HepG2 (cell line): ENCODE data around the gene OS9. TPM values are rescaled to one million over a fixed set of nuclear protein-coding genes. Genes with fewer than 3 reads are reported as not detected.
A peak's percentile ranks its signal among the peaks of the same experiment; 100 is the strongest.

Experiments used
- CAMTA2 ChIP-seq: sonication (generic); formaldehyde crosslinking; IDR thresholded peaks from 2 replicates; pipeline ENCODE4 v1.4.0; 2020; ENCODE audit warnings: mild to moderate bottlenecking, missing genetic modification reagents, borderline replicate concordance
- DR1 ChIP-seq: sonication (generic); formaldehyde crosslinking; IDR thresholded peaks from 2 replicates; pipeline ENCODE4 v1.8.0; 2021; ENCODE audit warnings: mild to moderate bottlenecking, missing genetic modification reagents, inconsistent platforms
- ETV5 ChIP-seq: IDR thresholded peaks from 2 replicates; pipeline ENCODE4 v1.6.1; 2018; ENCODE audit warnings: missing biosample characterization, missing genetic modification reagents, inconsistent platforms, borderline replicate concordance
- GFI1 ChIP-seq: sonication (generic); formaldehyde crosslinking; IDR thresholded peaks from 2 replicates; pipeline ENCODE4 v1.5.0; 2020; ENCODE audit warnings: missing genetic modification reagents, mild to moderate bottlenecking, borderline replicate concordance
- GLI4 ChIP-seq: sonication (generic); formaldehyde crosslinking; IDR thresholded peaks from 2 replicates; pipeline ENCODE4 v1.5.1; 2020; ENCODE audit warnings: missing genetic modification reagents, mild to moderate bottlenecking, moderate library complexity, borderline replicate concordance
- HCFC1 ChIP-seq: fragments of 150-350 bp; IDR thresholded peaks from 2 replicates; pipeline ENCODE4 v1.6.1; 2014; ENCODE audit warnings: low read depth, low read length
- ISL2 ChIP-seq: sonication (generic); formaldehyde crosslinking; IDR thresholded peaks from 2 replicates; pipeline ENCODE4 v1.5.0; 2020; ENCODE audit warnings: missing genetic modification reagents
- KDM3A ChIP-seq: IDR thresholded peaks from 2 replicates; pipeline ENCODE4 v1.6.1; 2018; ENCODE audit warnings: low read depth, missing compliant biosample characterization
- MIER3 ChIP-seq: IDR thresholded peaks from 2 replicates; pipeline ENCODE4 v1.6.1; 2016; ENCODE audit warnings: missing compliant biosample characterization, borderline replicate concordance
- NRL ChIP-seq: sonication (generic); formaldehyde crosslinking; IDR thresholded peaks from 2 replicates; pipeline ENCODE4 v1.5.0; 2020; ENCODE audit warnings: missing genetic modification reagents, mild to moderate bottlenecking, moderate library complexity, borderline replicate concordance
- POLR2AphosphoS5 ChIP-seq: IDR thresholded peaks from 2 replicates; pipeline ENCODE4 v1.6.1; 2012; ENCODE audit warnings: low read depth, low read length
- RFXAP ChIP-seq: sonication (generic); formaldehyde crosslinking; IDR thresholded peaks from 2 replicates; pipeline ENCODE4 v1.4.0; 2020; ENCODE audit warnings: missing genetic modification reagents, borderline replicate concordance
- TFAP4 ChIP-seq: sonication (generic); IDR thresholded peaks from 2 replicates; pipeline ENCODE4 v1.6.1; 2016; ENCODE audit warnings: low read depth, borderline replicate concordance
- U2AF2 ChIP-seq: fragments of 200-400 bp; formaldehyde crosslinking; IDR thresholded peaks from 2 replicates; pipeline ENCODE4 v1.6.1; 2017; ENCODE audit warnings: low read depth, mild to moderate bottlenecking, low read length
- XBP1 ChIP-seq: sonication (generic); formaldehyde crosslinking; IDR thresholded peaks from 2 replicates; pipeline ENCODE4 v1.5.0; 2020; ENCODE audit warnings: missing genetic modification reagents
- ZBTB2 ChIP-seq: sonication (generic); formaldehyde crosslinking; IDR thresholded peaks from 2 replicates; pipeline ENCODE4 v1.8.0; 2022; ENCODE audit warnings: low read depth, missing genetic modification reagents
- ZBTB21 ChIP-seq: sonication (generic); formaldehyde crosslinking; IDR thresholded peaks from 2 replicates; pipeline ENCODE4 v1.4.0; 2020; ENCODE audit warnings: missing genetic modification reagents
- ZFP41 ChIP-seq: sonication (generic); formaldehyde crosslinking; IDR thresholded peaks from 2 replicates; pipeline ENCODE4 v1.4.0; 2020; ENCODE audit warnings: mild to moderate bottlenecking, missing genetic modification reagents, borderline replicate concordance
- ZNF607 ChIP-seq: sonication (generic); formaldehyde crosslinking; IDR thresholded peaks from 2 replicates; pipeline ENCODE4 v1.5.1; 2020; ENCODE audit warnings: missing genetic modification reagents, mild to moderate bottlenecking, borderline replicate concordance
- ZSCAN29 ChIP-seq: sonication (generic); formaldehyde crosslinking; conservative IDR thresholded peaks from 2 replicates; pipeline ENCODE4 v1.4.0; 2020; ENCODE audit warnings: mild to moderate bottlenecking, missing genetic modification reagents
- ZSCAN31 ChIP-seq: sonication (generic); formaldehyde crosslinking; IDR thresholded peaks from 2 replicates; pipeline ENCODE4 v1.5.0; 2020; ENCODE audit warnings: low read depth, mild to moderate bottlenecking, missing genetic modification reagents
- polyA plus RNA-seq, 8 experiments: library from polyadenylated mRNA; depleted of rRNA in 3 of 8; stranded (reverse) in 7 of 8; unstranded in 1 of 8; fragments of >200 nt; fragmentation: Illumina TruSeq in 4 of 8; extraction: Trizol in 4 of 8; gene quantifications; 2 replicates each; pipeline versions ENCODE4 v1.2.1 to v1.2.3, GENCODE V29; 2011 to 2016; ENCODE audit warnings: low read depth in 4 of 8, missing spikeins in 1 of 8, mixed read lengths in 1 of 8; ENCODE audit not compliant: insufficient read depth in 1 of 8
- total RNA-seq, 5 experiments: library from RNA; depleted of rRNA; stranded (reverse); fragments of >200 nt; fragmentation: Illumina TruSeq; extraction: Trizol; gene quantifications; 2 replicates each; pipeline ENCODE4 v1.2.3, GENCODE V29; 2016; ENCODE audit warnings: low read depth in 1 of 5
- TF ChIP-seq, protein P1 (sequence below): sonication (generic); formaldehyde crosslinking; IDR thresholded peaks from 2 replicates; pipeline ENCODE4 v1.4.0; 2020; ENCODE audit warnings: missing genetic modification reagents
- TF ChIP-seq, protein P2 (sequence below): sonication (generic); formaldehyde crosslinking; IDR thresholded peaks from 2 replicates; pipeline ENCODE4 v1.5.0; 2020; ENCODE audit warnings: missing genetic modification reagents
- TF ChIP-seq, protein P3 (sequence below): sonication (generic); formaldehyde crosslinking; IDR thresholded peaks from 2 replicates; pipeline ENCODE4 v1.4.0; 2020; ENCODE audit warnings: missing genetic modification reagents

Gene OS9
- total and polyA plus RNA-seq, 2 of the 13 experiments (the other 11 are each of a cell fraction or from before 2014, with no cell fraction given), result 156 to 206 TPM

DNA sequence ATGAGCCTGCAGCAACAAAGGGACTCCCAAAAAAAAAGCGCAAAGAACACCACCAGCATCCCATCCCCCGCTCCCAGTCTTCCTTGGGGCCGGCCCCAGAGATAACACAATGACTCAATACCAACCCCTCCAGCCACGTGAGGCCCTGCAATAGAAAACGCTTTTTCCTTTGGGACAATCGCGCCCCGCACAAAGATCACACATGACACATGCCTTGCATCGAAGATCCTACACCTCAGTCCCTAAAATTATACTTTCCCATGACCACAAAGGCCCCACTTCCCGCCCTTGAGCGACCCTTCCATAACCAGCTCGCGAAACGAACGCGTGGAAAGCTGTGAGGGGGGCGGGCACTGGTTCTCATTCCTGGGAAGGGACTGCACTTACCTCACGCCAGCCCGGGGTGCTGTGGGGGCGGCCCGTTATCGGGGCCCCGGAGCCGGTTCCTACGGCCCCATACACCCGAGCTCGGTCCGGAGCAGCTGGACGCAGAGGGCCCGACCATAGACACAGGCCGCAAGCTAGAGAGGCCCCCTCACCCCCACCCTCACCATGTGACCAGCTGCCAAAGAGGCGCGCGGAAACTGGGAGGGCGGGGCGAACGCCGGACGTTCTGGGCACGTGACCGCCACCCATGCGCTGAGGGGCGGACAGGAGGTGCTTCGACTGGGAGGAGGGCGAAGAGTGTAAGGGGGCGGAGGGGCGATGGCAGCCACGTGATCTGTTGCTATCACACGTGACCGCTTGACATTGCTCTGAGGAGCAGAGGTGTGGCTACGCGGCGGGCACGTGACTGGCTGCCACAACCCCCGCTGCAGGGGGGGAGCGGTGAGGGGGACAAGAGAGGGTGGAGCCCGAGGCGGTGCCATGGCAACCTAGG, 58.1 kb downstream of the OS9 start, which contains the start of gene CDK4 (continued):
- TF ChIP-seq ZBTB2 (CRISPR knock-in tag) (peak; percentile 75), TFAP4 (peak; percentile 89), CAMTA2 (no peak), DR1 (peak; percentile 85), ZSCAN31 (peak; percentile 95), NRL (peak; percentile 21; the same call in 1 of the 2 replicates), RFXAP (CRISPR knock-in tag) (peak; percentile 99), XBP1 (CRISPR knock-in tag) (0 out of 2 replicates have a peak, but pooled peaks have one; percentile 17), ETV5 (CRISPR knock-in tag) (peak; percentile 70; the same call in 1 of the 2 replicates), GFI1 (CRISPR knock-in tag) (0 out of 2 replicates have a peak, but pooled peaks have one; percentile 41), HCFC1 (0 out of 2 replicates have a peak, but pooled peaks have one; percentile 21), ZNF607 (CRISPR knock-in tag) (peak; percentile 96), ZBTB21 (CRISPR knock-in tag) (peak; percentile 42), ISL2 (CRISPR knock-in tag) (peak; percentile 63; the same call in 1 of the 2 replicates), KDM3A (CRISPR knock-in tag) (peak; percentile 93), POLR2AphosphoS5 (peak; percentile 69), GLI4 (CRISPR knock-in tag) (no peak), ZSCAN29 (CRISPR knock-in tag) (no peak), ZFP41 (CRISPR knock-in tag) (peak; percentile 88; the same call in 1 of the 2 replicates), MIER3 (CRISPR knock-in tag) (peak; percentile 95; the same call in 1 of the 2 replicates), U2AF2 (peak; percentile 98)
- TF ChIP-seq, protein P1, sequence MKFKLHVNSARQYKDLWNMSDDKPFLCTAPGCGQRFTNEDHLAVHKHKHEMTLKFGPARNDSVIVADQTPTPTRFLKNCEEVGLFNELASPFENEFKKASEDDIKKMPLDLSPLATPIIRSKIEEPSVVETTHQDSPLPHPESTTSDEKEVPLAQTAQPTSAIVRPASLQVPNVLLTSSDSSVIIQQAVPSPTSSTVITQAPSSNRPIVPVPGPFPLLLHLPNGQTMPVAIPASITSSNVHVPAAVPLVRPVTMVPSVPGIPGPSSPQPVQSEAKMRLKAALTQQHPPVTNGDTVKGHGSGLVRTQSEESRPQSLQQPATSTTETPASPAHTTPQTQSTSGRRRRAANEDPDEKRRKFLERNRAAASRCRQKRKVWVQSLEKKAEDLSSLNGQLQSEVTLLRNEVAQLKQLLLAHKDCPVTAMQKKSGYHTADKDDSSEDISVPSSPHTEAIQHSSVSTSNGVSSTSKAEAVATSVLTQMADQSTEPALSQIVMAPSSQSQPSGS (CRISPR knock-in tag), result peak; percentile 60
- TF ChIP-seq, protein P2, sequence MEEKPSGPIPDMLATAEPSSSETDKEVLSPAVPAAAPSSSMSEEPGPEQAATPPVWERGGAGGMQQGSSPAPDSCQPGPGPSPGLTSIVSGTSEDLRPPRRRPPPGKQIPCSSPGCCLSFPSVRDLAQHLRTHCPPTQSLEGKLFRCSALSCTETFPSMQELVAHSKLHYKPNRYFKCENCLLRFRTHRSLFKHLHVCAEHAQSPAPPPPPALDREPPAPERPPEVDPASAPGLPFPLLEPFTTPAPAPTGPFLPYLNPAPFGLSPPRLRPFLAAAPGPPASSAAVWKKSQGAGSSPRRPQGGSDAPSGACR (CRISPR knock-in tag), result peak; percentile 89
- TF ChIP-seq, protein P3, sequence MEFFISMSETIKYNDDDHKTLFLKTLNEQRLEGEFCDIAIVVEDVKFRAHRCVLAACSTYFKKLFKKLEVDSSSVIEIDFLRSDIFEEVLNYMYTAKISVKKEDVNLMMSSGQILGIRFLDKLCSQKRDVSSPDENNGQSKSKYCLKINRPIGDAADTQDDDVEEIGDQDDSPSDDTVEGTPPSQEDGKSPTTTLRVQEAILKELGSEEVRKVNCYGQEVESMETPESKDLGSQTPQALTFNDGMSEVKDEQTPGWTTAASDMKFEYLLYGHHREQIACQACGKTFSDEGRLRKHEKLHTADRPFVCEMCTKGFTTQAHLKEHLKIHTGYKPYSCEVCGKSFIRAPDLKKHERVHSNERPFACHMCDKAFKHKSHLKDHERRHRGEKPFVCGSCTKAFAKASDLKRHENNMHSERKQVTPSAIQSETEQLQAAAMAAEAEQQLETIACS, result no peak
